DMS79 (cell line): Measurements from ENCODE around the gene ASTN2.
"Not testable (repeated sequence)": the region's sequence is repeated elsewhere in the genome, so short reads cannot be mapped to it uniquely, and the experiment has no call there.

Source experiments
- DNase-seq: peaks from one replicate; lab custom pipeline; 2025; lab: John Stamatoyannopoulos, UW

Gene ASTN2

DNA sequence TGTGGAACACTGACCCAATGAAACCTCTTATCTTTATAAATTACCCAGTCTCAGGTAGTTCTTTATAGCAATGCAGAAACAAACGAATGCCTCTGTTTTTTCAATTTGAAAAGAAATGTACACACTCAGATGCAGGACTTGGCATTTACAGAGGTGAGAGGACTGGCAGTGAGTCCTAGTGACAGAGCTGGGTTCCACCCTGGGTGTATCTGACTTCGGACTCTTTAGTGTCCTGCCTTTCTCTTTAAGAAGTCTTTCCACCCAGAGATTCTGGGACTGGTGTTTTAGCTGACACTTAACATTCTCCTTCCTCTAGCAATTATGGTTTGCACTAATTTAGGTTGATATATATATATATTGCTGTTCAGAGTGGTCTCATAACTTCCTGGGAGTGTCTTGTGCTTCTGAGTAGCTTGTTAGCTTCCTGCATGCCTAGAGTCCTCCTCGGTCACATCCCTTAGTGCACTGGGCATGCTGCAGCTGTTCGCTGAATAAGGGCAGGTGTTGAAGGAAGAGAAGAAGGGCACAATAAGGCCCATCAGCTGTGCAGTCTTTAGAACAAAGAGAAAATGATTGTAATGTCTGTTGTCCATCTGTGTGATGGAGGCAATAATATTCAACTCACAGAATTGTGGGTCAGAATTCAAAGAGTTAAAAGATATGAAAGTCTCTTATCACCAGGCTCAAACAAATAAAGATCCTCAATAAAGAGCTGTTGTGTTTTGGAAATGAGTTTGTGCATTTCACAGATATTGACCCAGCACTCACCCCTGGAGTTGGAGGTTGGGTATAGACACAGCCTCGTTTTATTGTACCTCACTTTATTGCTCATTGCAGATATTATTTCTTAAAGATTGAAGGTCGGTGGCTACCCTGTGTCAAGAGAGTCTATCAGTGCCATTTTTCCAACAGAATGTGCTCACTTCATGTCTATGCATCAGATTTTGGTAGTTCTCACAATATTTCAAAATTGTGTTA is 540.6 kb downstream of the ASTN2 start:
- DNase-seq: no peak

GRCh38 chr9:116873491-116873890 is 541.4 kb downstream of the ASTN2 start:
- DNase-seq: no peak

DNA sequence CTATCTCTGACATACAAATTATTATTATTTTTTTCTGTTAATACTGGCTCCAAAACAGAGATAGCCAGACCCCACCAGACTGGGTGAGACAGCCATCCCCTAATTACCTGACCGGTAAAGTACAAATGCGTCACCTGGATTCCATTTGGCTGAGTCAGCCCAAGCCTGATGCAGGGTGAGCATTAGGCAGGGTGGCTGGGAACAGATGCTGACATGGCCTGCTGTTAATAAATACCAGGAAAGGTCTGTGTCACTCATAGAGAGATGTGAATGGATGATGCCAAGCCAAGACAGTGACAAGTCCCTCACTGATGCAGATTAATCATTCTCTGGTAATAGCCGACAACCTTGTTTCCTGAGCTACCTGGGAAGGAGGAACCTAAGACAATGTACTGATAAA is 544.3 kb downstream of the ASTN2 start:
- no peak for DNase-seq

DNA sequence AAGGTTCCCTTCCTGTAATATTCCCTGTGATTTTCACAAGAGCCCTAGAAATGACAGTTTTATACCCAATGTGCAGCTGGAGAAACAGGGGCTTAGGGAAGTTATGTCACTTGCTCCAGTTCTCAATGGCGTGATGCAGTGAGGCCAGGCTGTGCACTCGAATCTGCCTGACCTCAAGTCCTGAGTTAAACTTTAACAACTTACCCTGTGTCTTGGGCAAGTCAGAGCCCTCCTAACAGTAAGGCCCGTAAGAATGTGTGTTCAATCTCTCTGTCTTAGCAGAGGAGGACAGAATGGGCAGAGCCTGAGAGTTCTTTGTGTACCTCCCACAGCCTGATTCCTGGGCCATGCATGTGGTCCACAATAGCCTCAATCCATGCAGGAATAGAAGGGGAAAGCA is 546.7 kb downstream of the ASTN2 start:
- no peak for DNase-seq

DNA sequence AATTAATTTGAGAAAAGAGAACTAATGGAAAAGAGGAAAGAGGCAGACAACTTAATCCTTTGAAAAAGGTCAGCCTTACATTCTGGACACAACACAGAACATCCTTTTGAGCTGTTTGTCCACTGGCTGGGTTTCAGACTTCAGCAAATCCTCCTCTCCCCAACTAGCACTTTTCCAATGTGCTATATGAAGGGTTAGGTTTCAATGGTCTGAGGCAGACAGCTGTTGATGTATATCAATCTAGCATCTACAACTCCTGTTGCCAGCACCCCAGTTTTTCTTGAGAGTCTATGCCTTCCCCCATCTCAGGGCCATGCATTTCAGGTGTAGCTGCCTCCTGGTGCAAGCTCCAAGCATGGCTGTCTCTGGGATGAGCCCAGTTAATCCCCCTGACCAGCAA is 553.5 kb downstream of the ASTN2 start:
- no peak for DNase-seq

DNA sequence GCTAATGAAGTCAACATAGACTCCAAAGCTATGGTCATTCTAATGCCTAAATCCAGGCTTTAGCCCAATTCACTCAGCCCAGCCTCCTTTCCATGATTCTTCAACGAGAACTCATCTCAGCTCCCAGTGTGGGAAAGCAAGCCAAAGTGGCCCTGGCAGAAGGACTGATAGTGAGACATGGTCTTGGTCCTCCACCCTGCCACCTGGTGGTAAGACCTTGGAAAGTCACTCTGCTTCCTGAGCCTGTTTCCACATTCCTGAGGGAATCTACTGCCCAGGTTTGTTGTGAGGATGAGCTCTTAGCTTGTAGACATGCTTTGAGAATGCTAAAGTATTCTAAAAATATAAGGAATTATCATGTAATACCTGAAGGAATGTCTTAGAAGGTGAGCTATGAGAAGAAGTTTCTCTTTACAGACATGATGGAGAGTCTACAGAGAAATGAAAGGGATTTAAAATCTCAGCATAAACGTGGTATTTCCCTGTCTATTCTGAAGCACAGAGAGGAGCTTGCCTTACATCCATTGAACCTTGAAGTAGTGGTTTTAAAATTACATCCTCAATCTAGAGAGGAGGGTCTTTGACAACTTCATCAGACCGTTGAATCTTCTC is 554.2 kb downstream of the ASTN2 start:
- peak; percentile 24 for DNase-seq

DNA sequence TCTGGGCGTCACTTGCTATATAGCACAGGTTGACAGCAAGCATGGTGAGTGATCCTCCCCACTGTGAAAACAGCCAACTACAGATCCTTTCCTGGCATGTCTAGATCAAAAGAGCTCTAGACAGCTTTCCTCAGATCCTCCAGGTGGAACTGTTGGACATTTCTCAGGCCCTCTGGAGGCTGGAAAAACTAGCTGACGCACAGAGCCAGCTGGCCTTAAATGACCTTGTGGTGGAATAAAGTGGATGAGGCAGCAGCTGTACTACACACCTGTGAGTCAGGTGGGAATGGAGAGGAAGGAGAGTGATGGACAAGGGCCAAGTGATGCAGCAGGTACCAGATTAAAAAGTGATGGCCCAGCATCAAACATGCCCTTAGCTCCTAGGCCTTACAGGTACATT is 555.1 kb downstream of the ASTN2 start:
- DNase-seq: peak; percentile 86

DNA sequence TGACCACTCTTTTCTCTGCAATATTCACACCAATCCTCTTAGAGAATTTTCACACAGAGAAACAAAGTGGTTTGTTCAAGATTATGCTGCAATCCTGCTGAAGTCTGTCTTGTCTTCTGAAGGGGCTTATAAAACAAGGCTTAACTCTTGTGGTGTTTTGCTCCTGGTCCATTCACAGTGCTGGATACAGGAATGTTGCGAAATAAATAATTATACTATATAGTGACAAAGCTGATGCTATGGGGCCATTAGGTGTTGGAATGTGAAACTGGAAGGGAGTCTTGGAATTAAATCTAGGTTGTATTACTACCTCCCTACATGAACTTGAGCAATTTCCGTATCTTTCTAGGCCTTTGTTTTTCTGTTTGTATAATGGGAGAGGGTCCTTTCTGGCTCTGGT is 557.5 kb downstream of the ASTN2 start:
- DNase-seq: no peak

GRCh38 chr9:116855881-116856662 is 558.8 kb downstream of the ASTN2 start:
- DNase-seq: peak; percentile 62

DNA sequence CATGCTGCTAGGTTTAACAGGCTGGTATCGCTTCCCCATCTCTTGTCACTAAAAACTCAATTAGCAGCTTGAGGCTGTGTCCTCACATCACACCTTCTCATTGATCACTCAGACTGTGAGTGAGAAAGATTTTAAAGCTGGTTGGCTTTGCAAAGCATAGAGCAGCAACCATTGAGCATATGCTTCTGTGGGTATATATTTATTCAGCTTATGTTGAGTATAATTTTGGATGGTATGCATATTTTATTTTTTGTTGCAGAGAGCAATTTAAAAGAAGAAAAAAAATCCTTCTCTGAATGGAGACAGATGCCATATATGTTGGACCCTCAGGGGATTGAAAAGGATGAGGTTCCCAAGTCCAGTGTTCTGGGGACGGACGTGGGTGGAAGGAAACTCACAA is 565.1 kb downstream of the ASTN2 start:
- DNase-seq: no peak

DNA sequence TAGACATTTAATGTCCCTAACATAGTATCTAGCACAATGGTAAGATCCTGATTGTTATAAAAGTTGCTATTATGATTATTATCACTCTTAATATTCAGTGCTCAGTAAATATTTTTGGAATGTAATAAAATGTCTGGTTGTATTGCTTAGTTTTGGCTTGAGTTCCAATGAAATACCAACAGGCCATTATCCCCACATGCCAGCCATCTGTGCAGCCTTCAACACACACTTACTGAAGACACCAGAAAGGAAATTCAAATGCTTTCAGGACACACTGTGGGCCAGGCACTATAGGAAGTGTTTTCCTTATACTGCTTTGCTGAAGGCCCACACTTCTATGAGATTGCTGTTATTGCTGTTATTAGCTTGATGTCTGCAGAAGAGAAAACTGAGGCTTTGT is 570.2 kb downstream of the ASTN2 start:
- no peak for DNase-seq

DNA sequence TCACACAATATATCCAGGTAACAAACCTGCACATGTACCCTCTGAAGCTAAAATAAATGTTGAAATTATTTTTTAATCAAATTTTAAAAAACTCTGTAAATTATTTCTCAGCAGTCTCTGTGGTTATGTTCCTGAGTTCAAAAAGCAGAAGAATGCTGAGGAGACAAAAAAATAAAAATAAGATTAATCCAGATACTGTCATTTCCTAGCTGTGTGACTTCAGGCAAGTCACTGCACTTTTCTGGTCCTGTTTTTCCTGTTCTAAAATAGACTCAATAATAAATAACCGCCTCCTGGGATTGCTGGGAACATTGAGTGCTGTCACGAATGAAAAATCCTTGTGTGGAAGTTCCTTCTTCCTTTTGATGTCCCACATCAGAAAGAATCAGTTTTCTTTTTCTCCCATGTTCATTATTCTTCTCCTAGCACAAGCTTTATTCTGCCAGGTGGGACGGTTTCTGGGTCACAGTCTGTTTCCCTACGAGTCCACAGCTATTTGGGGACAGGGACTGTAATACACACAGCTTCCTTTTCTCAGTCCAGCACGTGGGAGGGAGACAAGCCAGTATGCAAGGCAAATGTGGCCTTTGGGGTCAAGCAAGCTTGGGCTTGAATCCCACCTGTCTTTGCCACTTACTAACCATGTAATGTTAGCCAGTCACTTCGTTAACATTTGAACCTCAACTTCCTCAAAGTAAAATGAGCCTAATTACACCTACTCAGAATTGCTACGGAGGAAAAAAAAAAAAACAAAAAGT is 570.8 kb downstream of the ASTN2 start:
- no peak for DNase-seq

GRCh38 chr9:116842658-116843057 is 572.2 kb downstream of the ASTN2 start:
- no peak for DNase-seq

DNA sequence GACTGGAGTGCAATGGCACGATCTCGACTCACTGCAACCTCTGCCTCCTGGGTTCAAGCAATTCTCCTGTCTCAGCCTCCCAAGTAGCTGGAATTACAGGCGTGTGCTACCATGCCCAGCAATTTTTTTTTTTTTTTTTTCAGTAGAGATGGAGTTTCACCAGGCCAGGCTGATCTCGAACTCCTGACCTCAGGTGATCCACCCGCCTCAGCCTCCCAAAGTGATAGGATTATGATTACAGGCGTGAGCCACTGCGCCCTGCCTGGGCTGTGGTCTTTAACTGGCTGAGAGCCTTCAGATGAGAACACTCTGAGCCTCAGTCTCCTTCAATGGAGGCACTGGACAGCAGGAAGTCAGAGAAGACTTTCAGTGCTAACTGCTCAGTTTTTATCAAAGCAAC is 576.4 kb downstream of the ASTN2 start:
- DNase-seq: not testable (repeated sequence)

- no peak for DNase-seq
These were observed 577.6 kb downstream of the ASTN2 start for GRCh38 chr9:116837018-116837989.

DNA sequence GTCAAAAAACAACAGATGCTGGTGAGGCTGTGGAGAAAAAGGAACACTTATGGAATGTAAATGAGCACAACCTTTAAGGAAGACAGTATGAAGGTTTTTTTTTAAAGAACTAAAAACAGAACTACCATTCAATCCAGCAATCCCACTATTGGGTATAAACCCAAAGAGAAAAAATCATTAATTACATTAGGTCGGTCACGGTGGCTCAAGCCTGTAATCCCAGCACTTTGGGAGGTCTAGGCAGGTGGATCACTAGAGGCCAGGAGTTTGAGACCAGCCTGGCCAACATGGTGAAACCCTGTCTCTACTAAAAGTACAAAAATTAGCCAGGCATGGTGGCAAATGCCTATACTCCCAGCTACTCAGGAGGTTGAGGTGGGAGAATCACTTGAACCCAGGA is 584.5 kb downstream of the ASTN2 start:
- not testable (repeated sequence) for DNase-seq

GRCh38 chr9:116821633-116822229 is 593.1 kb downstream of the ASTN2 start:
- no peak for DNase-seq

DNA sequence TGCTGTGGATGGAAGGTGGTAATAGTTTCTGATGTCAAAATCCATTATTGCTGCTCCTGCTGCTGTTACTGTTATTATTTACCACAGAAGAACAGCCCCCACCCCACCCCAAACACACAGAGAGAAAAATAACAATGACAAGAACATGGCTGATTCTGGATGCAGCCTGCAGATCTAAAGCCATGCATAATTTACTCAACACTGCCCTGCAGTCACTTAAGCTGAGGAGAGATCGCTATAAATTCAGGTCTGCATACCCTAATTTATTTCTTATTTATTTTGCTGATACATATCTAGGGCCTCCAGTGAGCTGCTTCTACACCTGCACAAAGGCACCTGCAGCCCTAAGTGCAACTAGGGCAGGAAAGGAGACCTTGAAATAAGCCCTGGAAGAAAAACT is 595.7 kb downstream of the ASTN2 start:
- DNase-seq: no peak

- DNase-seq: no peak
These were observed 597.1 kb downstream of the ASTN2 start for GRCh38 chr9:116817762-116818161.

DNA sequence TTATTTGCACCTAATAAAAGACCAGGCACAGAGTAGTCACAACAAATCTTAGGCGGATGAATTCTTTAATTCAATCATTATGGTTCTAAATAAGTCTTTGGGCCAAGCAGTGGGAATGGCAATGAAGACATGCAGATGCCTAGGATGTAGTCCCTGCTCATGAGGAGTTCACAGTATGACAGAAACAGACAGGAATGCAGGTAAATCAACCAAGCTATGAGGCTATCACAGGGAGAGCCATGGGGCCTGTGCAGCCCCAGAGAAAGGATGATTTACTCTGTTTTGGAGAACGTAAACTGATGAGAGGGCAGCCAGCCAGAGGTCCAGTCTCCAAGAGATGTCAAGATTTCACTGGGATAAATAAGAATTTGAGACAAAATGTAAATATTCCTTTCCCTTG is 598.4 kb downstream of the ASTN2 start:
- DNase-seq: no peak
